GM10266 (cell line): ENCODE results near the gene FBXO30.

ENCODE experiments used
- DNase-seq: peaks from one replicate; pipeline ENCODE4 v3.0.0; 2012; ENCODE audit errors: extremely low spot score
- TF ChIP-seq, protein P1 (sequence below): IDR thresholded peaks from 2 replicates; pipeline ENCODE4 v1.5.1; 2012; ENCODE audit warnings: mild to moderate bottlenecking, low read depth; ENCODE audit not compliant: control insufficient read depth, insufficient read depth; ENCODE audit errors: missing control alignments

The FBXO30 gene

DNA sequence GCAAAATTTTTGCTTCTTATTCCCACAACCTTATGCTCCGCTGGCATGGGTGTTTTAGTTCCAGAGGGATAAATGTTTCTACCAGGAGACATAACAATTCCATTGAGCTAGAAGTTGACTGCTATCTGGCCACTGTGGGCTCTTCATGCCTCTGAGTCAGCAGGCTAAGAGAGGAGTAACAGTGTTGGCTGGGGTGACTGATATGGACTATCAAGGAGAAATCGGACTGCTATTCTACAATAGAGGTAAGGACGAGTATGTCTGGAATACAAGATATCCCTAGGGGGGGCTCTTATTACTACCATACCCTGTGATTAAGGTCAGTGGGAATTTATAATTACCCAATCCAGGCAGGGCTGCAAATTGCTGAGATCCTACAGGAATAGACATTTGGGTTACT is 26.9 kb downstream of the FBXO30 start:
- DNase-seq, result no peak
- TF ChIP-seq, protein P1, sequence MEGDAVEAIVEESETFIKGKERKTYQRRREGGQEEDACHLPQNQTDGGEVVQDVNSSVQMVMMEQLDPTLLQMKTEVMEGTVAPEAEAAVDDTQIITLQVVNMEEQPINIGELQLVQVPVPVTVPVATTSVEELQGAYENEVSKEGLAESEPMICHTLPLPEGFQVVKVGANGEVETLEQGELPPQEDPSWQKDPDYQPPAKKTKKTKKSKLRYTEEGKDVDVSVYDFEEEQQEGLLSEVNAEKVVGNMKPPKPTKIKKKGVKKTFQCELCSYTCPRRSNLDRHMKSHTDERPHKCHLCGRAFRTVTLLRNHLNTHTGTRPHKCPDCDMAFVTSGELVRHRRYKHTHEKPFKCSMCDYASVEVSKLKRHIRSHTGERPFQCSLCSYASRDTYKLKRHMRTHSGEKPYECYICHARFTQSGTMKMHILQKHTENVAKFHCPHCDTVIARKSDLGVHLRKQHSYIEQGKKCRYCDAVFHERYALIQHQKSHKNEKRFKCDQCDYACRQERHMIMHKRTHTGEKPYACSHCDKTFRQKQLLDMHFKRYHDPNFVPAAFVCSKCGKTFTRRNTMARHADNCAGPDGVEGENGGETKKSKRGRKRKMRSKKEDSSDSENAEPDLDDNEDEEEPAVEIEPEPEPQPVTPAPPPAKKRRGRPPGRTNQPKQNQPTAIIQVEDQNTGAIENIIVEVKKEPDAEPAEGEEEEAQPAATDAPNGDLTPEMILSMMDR, result no peak

DNA sequence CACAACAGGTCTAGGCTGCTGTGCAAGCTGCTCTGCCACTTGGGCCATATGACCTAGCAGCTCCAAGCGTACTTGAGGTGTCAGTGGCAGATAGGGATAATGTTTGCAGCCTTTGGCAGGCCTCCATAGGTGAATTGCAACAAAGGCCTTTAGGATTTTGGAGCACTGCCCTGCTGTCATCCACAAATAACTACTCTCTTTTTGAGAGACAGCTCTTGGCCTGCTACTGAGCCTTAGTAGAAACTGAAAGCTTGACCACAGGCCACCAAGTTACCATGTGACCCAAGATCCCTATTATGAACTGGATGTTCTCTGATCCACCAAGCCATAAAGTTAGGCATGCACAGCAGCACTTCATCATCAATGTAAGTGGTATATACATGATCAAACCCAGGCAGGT is 29.9 kb downstream of the FBXO30 start:
- TF ChIP-seq, protein P1, result no peak

GRCh38 chr6:145783796-145784195 is 30.8 kb downstream of the FBXO30 start:
- TF ChIP-seq, protein P1, result no peak
- DNase-seq, result no peak

More for the DNA sequence above, 29.9 kb downstream of the FBXO30 start:
- no peak for DNase-seq

- no peak for DNase-seq
- TF ChIP-seq, protein P1, result no peak
Observed at GRCh38 chr6:145772846-145773245, 41.7 kb downstream of the FBXO30 start.

DNA sequence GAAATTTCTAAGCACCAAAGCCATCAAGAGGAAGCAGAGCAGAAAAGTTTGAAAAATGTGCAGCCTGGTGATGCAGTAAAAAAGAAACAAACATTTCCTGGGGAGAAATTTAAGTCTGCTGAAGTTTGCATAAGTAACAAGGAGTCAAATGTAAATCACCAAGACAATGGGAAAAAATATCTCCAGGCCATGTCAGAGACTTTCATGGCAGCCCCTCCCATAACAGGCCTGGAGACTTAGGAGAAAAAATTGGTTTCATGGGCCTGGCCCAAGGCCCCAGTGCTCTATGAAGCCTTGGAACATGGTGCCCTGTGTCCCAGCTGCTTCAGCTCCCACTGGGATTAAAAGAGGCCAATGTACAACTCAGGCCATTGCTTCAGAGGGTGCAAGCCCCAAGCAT is 49.1 kb downstream of the FBXO30 start:
- DNase-seq, result no peak
- TF ChIP-seq, protein P1, result no peak

DNA sequence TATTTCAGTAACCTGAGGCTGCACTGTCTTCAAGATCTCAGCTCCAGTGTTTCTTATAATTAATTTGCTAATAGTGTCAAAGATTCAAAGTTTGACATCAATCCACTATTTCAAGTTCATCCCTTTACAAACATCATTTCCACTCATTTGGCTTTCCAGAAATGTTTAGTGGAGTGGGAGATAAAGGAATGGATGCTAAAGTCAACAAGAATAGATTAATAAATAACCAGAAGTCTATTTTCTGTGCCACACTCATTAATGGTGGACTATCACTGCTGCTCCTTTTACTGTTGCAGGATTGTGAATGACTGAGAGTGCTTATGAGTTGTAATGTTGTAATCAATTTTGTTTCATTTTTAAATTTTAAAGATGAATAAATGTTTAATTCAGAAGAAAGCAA is 50.9 kb downstream of the FBXO30 start:
- TF ChIP-seq, protein P1, result no peak
- no peak for DNase-seq

- DNase-seq, result no peak
- TF ChIP-seq, protein P1, result peak; percentile 33
Observed at GRCh38 chr6:145761584-145761983, 53.0 kb downstream of the FBXO30 start.
